NB4 (cell line): ENCODE results near the gene ZNF500.

Experiments
- CTCF ChIP-seq: IDR thresholded peaks from one replicate; pipeline ENCODE4 v1.5.1; 2012; ENCODE audit warnings: low read depth, low read length
- MAX ChIP-seq: IDR thresholded peaks from 2 replicates; pipeline ENCODE4 v1.6.1; 2011; ENCODE audit warnings: low read depth, low read length
- POLR2A ChIP-seq: IDR thresholded peaks from 2 replicates; pipeline ENCODE4 v1.6.1; 2011; ENCODE audit warnings: mild to moderate bottlenecking; ENCODE audit not compliant: insufficient read length; ENCODE audit errors: extremely low read depth

- TF ChIP-seq MAX: no peak
- no peak for TF ChIP-seq CTCF
- TF ChIP-seq POLR2A: no peak
These were observed 40.3 kb downstream of the ZNF500 start for GRCh38 chr16:4726616-4727015.
